Hematopoietic multipotent progenitor cell treated with erythropoietin and hydrocortisone succinate and interleukin-3 and kit ligand, for 8 days (in vitro differentiated cells): ENCODE results near the gene RAD51B.
"Not testable (repeated sequence)": the region's sequence is repeated elsewhere in the genome, so short reads cannot be mapped to it uniquely, and the experiment has no call there.

Experiments used
- DNase-seq: peaks from one replicate; pipeline ENCODE4 v3.0.0-alpha.2; 2015

Gene RAD51B

DNA sequence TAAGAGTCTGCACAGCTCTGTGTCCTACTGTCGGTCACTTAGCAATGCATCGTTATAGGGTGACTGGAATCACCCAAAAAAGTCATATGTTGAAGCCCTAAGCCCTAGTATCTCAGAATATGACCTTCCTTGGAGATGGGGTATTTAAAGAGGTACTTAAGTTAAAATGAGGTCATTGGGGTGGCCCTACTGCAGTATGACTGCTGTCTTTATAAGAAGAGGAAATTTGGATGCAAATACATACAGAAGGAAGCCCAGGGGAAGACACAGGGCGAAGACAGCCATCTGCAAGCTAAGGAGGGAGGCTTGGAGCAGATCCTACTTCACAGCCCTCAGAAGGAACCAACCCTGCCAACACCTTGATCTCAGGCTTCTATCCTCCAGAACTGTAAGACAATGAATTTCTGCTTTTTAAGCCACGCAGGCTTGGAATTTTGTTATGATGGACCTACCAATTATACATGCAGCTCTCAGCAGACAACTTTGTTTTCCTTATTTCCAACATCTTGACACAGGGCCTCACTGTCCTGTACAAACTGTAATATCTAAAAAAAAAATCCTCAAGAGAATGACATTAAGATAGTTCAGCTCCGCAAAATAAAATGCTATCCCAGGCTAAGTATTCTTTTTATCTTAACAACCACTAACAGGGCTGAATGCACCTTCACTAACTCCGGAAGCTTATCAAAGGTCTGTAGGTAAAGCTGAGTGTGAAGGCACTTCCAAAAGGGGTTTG lies 932.9 kb downstream of the RAD51B start:
- no peak for DNase-seq

DNA sequence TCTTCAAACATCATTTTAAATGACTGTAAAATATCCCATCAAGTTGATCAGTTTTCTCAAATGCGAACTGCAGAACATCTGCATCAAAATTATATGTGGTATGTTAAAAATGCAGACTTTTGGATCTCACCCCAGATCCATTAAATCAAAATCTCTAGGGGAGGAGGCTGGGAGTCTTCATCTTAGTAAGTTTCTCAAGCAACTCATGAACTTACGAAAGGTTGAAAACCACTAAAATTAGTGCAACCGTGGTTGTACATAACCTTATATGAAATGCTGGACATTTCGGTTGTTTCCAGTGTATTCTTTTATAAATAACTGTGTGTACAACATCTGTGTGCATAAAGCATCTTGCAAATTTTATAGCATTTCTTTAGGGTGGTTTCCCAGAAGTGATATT lies 934.1 kb downstream of the RAD51B start:
- DNase-seq, result no peak

DNA sequence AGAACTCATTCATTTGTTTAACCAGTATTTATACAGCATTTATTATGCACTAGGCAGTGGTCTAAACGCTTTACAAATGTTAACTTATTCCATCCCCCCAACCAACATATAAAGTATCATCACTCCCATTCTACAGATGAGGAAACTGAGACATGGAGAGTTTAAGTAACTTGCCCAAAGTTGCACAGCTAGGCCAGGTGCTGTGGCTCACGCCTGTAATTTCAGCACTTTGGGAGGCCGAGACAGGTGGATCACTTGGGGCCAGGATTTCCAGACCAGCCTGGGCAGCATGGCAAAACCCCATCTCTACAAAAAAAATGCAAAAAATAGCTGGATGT lies 935.4 kb downstream of the RAD51B start:
- DNase-seq, result no peak

DNA sequence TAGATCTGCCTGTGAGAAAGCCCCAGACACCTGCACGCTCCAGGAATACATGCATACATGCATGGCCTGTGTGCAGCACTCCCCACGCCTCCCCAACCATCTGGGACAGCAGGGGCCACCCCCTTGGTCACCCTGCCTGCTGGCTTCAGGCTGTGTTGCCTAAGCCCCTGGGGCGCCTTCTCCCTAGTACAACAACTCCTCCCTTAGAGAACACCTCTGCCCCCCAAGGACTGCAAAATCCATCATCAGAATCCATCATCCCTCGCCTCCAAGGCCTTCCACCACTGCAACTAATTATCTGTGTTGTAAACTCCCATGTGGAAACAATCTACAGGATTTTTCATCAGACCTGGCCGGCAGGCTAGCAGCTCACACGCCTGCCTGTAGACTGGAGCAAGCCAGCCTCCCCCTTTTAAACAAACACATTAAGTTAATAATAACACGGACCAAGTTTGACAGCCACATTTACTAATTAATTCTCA lies 936.5 kb downstream of the RAD51B start:
- DNase-seq, result no peak

- no peak for DNase-seq
These were observed 937.2 kb downstream of the RAD51B start for GRCh38 chr14:68756734-68757133.

DNA sequence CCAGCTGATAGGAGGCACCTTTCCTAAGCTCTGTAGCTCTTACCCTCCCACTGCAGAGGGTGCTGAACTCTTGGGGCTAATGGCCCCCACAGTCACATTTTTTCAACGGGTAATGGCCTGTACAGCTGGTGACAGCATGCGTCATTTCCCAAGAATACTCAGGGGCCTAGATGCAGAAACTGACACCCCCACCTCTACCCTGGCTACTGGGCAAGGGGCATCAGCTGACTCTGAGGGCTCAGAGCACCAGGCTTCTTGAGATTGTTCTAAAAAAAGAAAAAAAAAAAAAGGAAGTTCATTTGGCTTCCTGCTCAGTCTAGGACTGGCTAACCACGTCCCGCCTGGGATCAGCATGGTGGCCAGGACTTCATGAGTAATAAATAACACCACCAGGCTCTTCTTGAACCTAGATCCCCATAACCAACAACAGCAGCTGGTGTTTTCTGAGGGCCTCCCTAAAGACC lies 938.1 kb downstream of the RAD51B start:
- DNase-seq, result peak; percentile 52

GRCh38 chr14:68758301-68758700 lies 938.7 kb downstream of the RAD51B start:
- DNase-seq, result peak; percentile 74

GRCh38 chr14:68759017-68759560 lies 939.5 kb downstream of the RAD51B start:
- DNase-seq, result no peak

GRCh38 chr14:68759937-68760336 lies 940.4 kb downstream of the RAD51B start:
- no peak for DNase-seq

- no peak for DNase-seq
These were observed 941.2 kb downstream of the RAD51B start for GRCh38 chr14:68760761-68761160.

- DNase-seq, result no peak
These were observed 941.8 kb downstream of the RAD51B start for GRCh38 chr14:68761391-68761790.

DNA sequence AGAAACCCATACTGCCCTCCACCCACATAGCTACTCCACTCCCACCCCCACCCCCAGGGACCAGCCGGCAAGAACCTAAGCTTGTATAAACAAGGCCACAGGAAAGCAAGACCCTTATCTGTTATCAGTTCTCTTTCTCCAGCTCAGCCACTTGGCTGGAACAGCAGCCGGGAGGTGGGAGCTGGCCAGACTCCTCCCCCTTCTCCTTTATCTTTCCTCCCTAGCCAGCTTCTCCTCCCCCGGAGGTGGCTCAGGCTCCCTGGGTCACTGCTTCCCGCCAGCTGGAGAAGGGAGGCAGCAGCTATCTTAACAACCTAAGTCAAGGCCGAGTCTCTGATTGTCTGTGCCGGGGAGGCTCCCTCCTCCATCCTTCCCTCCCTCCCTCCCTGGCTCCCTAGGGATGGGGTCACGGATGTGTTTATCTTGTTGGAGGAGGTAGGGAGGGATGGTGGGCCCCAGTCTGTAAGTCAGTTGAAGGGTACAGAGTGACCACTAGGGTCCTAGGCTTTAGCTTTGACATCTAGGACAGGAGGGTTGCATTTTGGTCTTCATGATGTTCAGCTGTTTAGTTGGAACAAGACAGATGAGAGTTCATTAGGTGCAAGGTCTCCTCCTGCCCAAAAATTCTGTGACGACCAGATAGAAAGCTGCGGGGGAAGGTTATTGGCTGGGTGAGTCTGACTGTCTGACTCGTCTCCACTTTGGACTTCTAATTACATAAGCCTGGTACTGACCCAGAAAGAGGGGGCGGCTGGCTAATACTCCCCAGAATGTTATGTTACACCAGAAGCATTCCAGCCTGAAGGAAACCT lies 943.6 kb downstream of the RAD51B start:
- DNase-seq, result peak; percentile 84

DNA sequence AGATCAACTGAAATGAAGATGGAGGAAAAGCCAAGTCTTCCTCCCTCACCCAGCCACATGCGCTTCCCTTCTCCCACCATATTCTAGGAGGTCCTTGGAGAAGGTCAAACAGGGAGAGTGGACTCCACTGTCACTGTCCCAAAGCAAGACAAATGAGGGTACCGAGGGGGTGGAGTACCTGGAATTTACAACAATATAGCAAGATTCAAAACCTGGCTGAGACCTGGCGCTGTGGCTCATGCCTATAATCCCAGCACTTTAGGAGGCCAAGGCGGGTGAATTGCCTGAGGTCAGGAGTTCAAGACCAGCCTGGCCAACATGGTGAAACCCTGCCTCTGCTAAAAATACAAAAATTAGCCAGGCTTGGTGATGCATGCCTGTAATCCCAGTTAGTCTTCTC lies 944.3 kb downstream of the RAD51B start:
- DNase-seq, result not testable (repeated sequence)

GRCh38 chr14:68766299-68767247 lies 947.0 kb downstream of the RAD51B start:
- DNase-seq, result no peak

- no peak for DNase-seq
These were observed 947.7 kb downstream of the RAD51B start for GRCh38 chr14:68767248-68767645.

DNA sequence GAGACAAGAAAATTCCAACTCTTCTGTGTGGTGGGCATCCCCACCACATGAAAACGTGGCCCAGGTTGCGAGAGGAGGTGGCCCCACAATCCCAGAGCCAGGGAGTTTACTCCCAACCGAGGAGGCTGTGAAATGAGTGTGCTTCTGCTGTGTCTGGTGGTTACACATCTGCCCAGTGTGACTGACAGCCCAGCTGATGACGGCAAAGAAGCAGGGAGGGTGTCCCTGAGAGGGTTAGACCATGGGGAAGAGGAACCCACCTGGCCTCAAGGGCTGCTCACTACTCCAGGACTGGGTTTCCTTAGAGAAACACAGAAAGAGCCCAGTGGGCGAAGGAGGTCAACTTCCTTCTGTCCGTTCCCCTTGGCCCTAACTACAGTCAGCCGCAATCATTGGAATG lies 948.7 kb downstream of the RAD51B start:
- no peak for DNase-seq

- no peak for DNase-seq
These were observed 950.5 kb downstream of the RAD51B start for GRCh38 chr14:68770051-68770450.

DNA sequence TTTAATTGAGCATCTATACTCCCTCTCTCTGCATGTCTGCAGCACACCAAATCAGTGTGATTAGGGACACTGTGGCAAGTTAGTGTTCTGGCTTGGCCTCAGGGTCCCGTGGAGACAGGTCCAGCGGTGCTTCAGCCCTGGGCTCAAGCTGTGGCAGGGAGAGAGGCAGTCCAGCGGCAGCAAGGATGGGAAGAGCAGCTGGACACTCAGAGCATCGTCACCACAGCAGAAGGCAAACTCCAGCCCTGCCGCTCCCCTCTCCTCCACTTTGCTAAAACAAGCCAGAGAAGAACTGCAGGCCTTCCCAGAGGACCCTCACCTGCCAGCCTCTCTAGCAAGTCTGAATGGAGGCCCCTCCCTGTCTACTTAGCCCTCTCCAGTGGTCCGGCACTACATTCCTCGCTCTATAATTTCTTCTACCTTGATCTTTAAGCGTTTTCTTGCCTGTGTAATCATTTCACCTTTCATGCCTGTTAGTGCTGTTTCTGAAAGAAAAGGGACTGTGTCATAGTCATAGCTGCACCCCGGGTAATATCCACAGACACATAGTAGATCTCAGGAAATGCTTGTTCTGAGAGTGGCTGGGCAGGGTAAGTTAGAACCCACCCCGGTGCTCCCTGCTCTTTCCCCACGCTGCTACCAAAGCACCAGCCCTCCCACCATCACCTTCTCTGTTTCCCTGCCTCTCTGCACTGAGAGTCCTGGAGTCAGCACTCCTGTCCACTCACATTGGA lies 951.1 kb downstream of the RAD51B start:
- no peak for DNase-seq

DNA sequence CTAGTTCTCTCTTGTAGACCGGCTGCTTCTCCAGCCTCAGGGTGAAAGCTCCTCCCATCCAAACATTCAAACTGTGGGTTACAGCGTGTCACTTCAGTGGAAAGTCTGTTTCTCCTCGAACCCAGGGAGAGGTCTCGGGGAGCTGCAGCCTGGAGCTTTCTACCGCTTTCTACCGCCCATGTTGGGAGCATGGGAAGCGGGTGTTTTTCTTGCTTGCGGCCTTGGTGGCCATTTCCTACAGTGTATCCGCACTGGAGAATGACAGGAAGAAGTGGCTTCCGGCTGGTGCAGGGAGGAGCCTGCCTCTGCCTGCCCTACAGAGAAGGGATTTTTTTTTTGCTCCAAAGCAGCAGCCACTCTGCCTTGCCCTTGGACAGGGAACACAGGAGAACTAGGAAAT lies 952.1 kb downstream of the RAD51B start:
- DNase-seq, result peak; percentile 11

DNA sequence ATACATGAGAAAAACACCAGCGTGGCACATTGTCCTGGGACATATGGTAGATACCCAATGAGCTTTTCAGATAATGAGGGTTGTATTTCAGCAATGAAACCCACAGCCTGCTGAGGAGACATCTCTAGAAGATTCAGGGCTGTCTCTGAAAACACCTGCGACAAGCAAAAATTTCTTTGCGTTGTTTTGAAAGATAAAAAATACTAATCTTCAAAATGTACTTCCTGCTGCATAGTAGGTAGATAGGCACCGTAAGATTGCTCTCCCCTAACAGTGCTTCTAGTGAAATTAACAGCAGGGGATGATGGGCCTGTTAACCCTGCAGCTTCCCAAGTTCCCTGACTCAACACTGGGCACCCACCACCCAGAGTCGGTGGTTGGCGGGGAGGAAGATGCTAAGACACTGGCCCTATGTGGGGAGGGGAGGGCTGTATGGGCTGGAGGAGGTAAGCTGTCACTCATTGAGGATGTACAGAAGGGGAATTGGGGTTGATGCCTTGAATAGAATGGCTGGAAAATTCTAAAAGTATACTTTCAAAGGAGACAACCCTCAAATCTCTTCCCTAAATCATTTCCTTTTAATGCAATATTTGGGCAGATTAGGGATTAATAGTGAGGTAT lies 953.3 kb downstream of the RAD51B start:
- peak; percentile 16 for DNase-seq
